SIG-M5 treated with dmso at 0.1 percent for 504 hours (cell line): ENCODE data around the gene COX17.
"Not testable (repeated sequence)": the region's sequence is repeated elsewhere in the genome, so short reads cannot be mapped to it uniquely, and the experiment has no call there.

ENCODE experiments used
- DNase-seq: peaks from one replicate; lab custom pipeline; 2025; ENCODE audit not compliant: unreplicated experiment; lab: John Stamatoyannopoulos, UW

Gene COX17

DNA sequence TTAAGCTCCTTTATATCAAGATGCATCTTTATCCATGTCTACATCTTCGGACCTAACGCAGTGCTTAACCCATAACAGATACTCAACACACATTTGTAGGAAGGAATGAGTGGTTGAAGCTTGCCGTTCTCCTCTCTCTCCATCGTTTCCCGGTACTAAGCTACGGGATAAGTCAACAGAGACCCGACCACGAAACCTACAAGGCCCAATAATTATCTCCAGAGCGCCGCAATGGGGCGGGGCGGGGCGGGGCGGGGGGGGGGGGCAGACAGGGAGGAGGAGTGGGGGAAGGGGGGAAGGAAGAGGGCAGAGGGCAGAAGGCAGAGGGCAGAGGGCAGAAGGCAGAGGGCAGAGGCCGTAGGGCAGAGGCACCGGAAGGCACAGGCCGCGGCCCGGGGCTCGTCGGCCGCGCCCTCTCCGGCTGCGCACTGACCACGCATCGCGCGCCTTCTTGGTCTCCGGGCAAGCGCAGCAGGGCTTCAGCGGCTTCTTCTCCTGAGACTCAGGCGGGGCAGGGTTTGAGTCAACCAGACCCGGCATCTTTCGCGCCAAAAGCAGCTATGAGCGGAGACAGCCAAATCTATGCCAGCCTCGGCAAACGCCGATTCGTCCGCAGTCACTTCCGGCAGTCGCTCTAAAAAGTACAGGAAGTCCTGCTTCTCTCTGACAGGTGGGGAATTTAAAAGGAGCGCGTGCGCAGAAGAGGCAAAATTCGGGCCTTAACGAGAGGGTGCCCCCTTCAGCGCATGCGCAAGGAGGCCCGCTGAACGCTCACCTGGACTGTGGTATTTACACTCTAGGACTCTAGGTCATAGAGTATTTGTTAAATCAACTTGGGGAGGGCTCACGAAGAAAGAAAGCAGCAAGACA is at the start of gene COX17:
COX17 (minus strand) TSS at position 636 of the 870 bp plus-strand sequence; CDS start at position 540, 96 bp downstream.
- peak; percentile 99 for DNase-seq

GRCh38 chr3:119726909-119727308 is 49.7 kb upstream of the COX17 start:
- DNase-seq: no peak

DNA sequence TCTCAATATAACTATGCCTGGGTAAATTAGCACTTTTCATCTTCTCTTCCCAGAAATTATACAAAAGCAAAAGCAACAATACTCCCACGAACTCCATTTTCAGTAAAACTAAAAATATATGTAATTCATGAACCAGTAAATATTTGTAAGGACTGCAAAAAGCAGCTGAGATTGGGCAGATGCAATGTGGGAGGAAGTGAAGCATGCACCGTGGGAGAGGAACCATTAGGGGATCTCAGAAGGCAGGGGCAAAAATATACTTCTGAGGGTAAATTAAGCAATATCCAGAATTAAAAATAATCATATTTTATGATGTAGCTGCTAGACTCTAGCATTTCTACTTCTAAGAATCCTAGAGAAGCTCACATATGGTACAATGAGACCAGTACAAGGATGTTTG is 45.8 kb upstream of the COX17 start:
- peak; percentile 36 for DNase-seq

DNA sequence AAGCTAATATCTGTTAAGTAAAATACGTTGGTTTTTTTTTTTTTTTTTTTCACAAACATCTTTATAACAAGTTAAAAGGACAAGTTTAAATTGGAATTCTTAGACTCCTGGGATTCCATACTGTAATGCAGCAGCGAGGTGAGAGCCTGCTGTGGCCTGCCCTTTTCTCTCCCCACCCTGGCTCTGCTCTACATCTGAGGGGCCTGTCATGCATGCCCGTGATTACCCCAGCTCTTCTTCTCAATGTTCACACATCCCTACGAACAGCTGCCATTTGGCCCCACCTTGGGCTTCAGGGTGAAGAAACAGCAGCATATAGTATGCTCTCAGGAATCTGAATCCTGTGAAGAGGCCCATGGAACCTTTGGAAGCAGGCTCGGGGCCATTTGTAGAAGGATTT is 40.3 kb upstream of the COX17 start:
- no peak for DNase-seq

- DNase-seq: no peak
These were observed 39.8 kb upstream of the COX17 start for GRCh38 chr3:119716998-119717397.

DNA sequence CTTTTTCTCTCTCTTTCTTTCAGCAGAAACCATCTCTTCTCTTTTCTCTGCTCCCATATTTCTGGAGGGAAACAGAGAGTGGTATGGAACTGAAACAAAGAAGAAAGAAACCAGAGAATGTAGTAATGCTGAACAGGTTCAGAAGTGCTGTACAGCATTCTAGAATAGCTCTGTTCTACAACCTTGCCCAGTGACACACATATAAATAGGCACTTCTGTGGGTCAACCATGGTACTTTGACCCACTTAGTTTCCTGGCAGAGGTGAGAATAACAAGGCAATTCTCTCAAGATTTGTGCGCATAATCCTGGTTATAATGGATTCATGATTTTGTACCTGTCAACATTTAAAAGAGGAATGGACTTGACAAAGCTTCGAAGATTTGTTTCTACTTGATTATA is 37.9 kb upstream of the COX17 start:
- DNase-seq: no peak

DNA sequence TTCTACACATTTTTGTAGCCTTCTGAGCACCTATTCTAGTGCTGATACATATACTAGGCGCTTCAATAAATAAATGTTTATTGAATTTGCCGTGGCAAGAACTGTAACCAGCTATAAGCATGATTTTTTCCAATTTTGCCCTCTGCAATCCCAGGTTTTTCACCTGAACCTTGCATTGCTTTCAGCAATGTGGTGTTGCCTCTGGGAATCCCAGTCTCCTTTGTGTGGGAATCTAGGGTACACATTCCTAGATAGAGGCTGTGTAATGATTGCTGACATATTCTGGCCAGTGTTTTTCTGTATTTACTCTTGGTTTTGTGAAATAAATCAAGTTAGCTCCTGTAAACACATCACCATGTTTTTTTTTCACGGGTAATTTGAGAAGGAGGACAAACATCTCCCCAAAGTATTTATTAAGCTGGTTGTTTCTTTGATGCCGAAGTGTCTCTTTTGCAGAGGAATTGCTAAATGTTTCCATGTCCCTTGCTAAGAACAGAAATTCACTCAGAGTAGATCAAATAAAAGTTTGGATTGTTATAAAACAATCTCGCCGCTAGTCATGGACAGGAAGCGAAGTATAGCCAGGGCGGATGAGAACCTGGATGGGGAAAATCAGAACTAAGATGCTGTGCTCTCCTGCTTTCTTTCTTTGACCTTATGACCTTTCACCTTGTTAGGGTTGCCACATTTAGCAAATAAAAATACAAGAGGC is 26.8 kb upstream of the COX17 start:
- no peak for DNase-seq

DNA sequence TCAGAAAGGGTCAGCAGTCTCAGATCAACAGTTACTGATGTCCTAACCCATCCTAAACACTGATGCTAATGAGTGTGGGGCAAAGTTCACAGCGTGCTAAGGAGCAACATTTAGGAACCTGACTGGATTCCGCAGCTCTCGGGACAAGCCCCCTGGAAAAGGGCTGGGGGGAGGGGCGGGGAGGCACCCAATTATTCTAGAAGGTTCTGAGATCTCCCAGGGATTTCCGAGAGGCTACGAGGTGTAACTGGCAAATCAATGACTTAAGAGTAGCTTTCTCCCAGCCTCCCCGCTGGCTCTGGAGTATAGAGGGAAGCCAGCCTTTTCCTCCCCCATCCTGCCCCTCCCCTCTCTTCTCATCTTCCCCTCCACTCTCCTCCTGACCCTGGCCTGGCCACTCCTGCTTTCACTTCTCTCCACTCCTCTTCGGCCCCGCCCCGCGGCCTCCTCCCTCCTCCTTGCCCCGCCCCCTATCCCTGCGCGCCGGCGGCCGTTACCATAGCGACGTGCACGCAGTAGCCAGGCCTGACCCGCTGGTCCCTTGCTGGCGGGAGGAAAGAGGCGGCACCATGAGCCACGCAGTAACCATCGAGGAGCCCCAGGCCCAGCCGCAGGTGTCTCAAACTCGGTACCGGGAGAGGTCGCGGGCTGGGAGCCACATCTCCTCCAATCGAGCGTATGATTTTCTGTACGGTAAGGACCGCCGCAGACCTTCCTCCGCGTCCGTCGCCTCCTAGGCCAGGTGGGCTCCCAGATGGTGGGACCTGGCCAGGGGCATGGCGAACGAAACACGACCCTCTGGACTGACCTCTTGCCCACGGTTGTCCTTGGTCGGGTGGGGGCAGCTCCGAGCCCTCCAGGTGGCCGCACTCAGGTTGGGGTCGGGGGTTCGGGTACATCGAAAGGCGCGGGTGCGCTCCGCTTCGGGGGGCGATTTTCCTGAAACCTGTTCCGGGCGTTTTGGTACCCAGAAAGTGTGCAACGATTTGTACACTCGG is 25.6 kb upstream of the COX17 start, which contains the start of gene CFAP91:
CFAP91 (plus strand) TSS at position 493 of the 998 bp plus-strand sequence; CDS start at position 570, 77 bp downstream.
- peak; percentile 49 for DNase-seq

- no peak for DNase-seq
These were observed 23.9 kb upstream of the COX17 start for GRCh38 chr3:119700920-119701734.

- DNase-seq: no peak
These were observed 23.2 kb upstream of the COX17 start for GRCh38 chr3:119700269-119700919.

GRCh38 chr3:119697394-119697793 is 20.2 kb upstream of the COX17 start:
- no peak for DNase-seq

GRCh38 chr3:119695480-119695879 is 18.3 kb upstream of the COX17 start:
- DNase-seq: peak; percentile 16

DNA sequence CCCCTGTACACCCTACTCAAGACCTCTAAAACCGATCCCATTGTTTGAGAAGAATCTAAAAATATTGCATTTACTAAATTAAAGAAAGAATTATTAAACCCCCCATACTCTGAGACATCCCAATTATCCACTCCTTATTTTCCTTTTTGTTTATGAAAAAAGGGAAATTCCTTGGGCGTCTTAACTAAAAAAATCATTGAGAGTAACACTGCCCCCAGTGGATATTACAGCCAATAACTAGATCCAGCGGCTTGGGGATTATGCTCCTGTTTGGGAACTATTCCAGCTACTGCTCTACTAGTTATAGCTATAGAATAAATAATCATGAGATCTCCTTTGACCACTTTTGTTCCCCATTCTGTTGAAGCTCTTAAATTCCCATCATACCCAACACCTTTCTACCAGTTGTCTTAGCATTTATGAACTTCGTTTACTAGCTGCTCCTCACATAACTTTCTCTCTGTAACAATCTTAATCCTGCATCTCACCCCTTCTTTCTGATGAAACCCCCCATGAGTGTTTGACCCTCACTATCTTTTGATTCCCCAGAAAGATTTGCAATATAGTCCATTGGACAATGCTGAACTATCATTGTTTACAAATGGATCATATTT is 12.9 kb upstream of the COX17 start:
- peak; percentile 12 for DNase-seq

DNA sequence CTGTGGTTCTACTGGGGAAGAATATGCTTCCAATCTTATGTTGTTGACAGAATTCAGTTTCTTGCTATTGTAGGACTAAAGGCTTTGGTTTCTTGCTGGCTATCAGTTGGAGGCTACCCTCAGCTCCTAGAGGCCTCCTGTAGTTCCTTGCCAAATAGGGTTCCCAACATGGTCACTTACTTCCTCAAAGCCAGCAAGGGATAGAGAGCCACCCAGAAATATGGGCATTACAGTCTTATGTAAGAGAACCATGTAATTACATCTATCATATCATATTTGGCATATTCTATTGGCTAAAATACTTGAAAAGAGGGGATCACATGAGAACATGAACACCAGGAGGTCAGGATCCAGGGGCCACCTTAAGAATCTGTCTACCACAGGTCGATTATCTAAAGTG is 6.2 kb upstream of the COX17 start:
- DNase-seq: no peak

GRCh38 chr3:119681279-119681678 is 4.1 kb upstream of the COX17 start:
- DNase-seq: peak; percentile 38

DNA sequence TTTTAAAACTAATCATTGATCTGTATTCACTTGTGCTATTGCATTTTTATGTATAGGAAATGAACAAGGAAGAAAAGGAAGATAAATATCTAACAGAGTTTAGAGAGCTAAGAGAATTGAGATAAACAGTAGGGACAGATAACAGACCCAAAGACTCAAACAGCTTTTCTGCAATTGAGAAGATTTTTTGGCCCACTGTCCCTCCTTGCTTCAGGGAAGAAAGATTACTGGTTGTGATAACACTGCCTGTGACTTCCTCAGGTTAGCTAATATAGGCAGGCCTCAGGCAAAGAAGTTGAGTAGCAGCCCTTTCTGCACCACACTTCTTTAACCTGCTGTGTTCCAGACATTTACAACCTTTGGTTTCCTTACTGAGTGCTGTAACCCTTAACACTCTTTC is 2.7 kb upstream of the COX17 start:
- DNase-seq: no peak

DNA sequence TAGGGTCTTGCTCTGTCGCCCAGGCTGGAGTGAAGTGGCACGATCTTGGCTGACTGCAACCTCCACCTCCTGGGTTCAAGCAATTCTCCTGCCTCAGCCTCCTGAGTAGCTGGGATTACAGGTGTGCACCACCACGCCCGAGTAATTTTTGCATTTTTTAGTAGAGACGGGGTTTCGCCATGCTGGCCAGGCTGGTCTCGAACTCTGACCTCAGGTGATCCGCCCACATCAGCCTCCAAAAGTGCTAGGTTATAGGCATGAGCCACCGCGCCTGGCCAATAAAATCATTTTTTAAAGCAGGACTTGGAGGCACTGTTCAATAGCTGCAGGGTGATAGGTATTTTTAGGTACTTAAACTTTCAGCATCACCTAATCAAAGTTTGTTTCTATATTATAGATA is 1.0 kb upstream of the COX17 start:
- not testable (repeated sequence) for DNase-seq

- DNase-seq: no peak
These were observed 382 bp upstream of the COX17 start for GRCh38 chr3:119677641-119677934.

- no peak for DNase-seq
These were observed 1.2 kb downstream of the COX17 start for GRCh38 chr3:119676020-119676419.
